GM12878 (cell line): ENCODE results near the gene RGSL1. TPM values are rescaled to one million over a fixed set of nuclear protein-coding genes. Genes with fewer than 3 reads are reported as not detected.

Experiments
- ATAC-seq: fragments of 200-7000 bp; cut with Tn5 transposase; 3 replicates; pipeline ENCODE4 v1.9.1; 2020; ENCODE audit warnings: mild to moderate bottlenecking, moderate library complexity
- BruUV-seq: library from RNA; stranded (reverse); fragments of 400-500 nt; replicated peaks from 2 replicates; lab custom pipeline; 2021; lab: Mats Ljungman, UMichigan
- CTCF ChIA-PET: fragments of 300-600 bp; sonication (Branson Sonifier 250); formaldehyde crosslinking; extraction: SDS; loops from one replicate; lab custom pipeline; 2021; ENCODE audit warnings: inconsistent platforms; lab: Yijun Ruan, JAX
- POLR2A ChIA-PET: fragments of 350-600 bp; formaldehyde crosslinking; extraction: SDS; loops from one replicate; lab custom pipeline; 2021; ENCODE audit warnings: inconsistent platforms; lab: Charles Lee
- RAD21 ChIA-PET: fragments of 300-600 bp; sonication (Branson Sonifier 250); formaldehyde crosslinking; loops from one replicate; lab custom pipeline; 2023; ENCODE audit warnings: antibody characterized with exemption; ENCODE audit not compliant: unreplicated experiment; lab: Charles Lee
- SMC1A ChIA-PET: fragments of 300-600 bp; sonication (Branson Sonifier 250); formaldehyde crosslinking; loops from one replicate; lab custom pipeline; 2023; ENCODE audit not compliant: unreplicated experiment, uncharacterized antibody; lab: Charles Lee
- DNase-seq: peaks from one replicate; pipeline ENCODE4 v3.0.0-alpha.2; 2011; ENCODE audit warnings: low read depth, low spot score
- FAIRE-seq: peaks from 3 replicates; lab custom pipeline; 2011; peaks lifted over from hg19 to GRCh38; lab: Jason Lieb, UNC
- H2AFZ ChIP-seq: 2 replicates; pipeline ENCODE4 v1.6.0; 2011; ENCODE audit warnings: low read depth, low read length, control low read depth; ENCODE audit not compliant: control insufficient read depth
- H3K27ac ChIP-seq: 2 replicates; pipeline ENCODE4 v1.5.1; 2011; ENCODE audit warnings: control low read depth; ENCODE audit not compliant: control insufficient read depth, insufficient read depth
- H3K27me3 ChIP-seq, 2 experiments: replicated peaks in 1 of 2; 2 replicates each; pipeline versions ENCODE4 v1.6.0 to v1.6.1; 2011; ENCODE audit warnings: low read length in 1 of 2; ENCODE audit not compliant: control insufficient read depth in 2 of 2, insufficient read depth in 2 of 2
- H3K36me3 ChIP-seq, 2 experiments: 2 replicates each; pipeline ENCODE4 v1.5.1; 2011; ENCODE audit warnings: low read length in 1 of 2; ENCODE audit not compliant: control insufficient read depth in 2 of 2, insufficient read depth in 2 of 2
- H3K4me1 ChIP-seq: 2 replicates; pipeline ENCODE4 v1.6.1; 2011; ENCODE audit warnings: mild to moderate bottlenecking, low read length, moderate library complexity, mixed read lengths; ENCODE audit not compliant: control insufficient read depth, insufficient read depth
- H3K4me2 ChIP-seq: 2 replicates; pipeline ENCODE4 v1.6.0; 2011; ENCODE audit warnings: control low read depth; ENCODE audit not compliant: control insufficient read depth, insufficient read depth
- H3K4me3 ChIP-seq: fragments of 200-600 bp; sonication (generic); 2 replicates; pipeline ENCODE4 v1.5.1; 2016
- H3K79me2 ChIP-seq: 2 replicates; pipeline ENCODE4 v1.6.0; 2011; ENCODE audit warnings: low read length; ENCODE audit not compliant: control insufficient read depth, insufficient read depth
- H3K9ac ChIP-seq: 2 replicates; pipeline ENCODE4 v1.8.0; 2011; ENCODE audit warnings: low read length, control low read depth, mixed read lengths; ENCODE audit not compliant: control insufficient read depth, insufficient read depth
- H3K9me3 ChIP-seq: replicated peaks from 3 replicates; pipeline ENCODE4 v1.5.1; 2011; ENCODE audit warnings: mild to moderate bottlenecking, low read length; ENCODE audit not compliant: control insufficient read depth, insufficient read depth
- H4K20me1 ChIP-seq: 2 replicates; pipeline ENCODE4 v1.6.0; 2011; ENCODE audit not compliant: control insufficient read depth, insufficient read depth
- ESRRA ChIP-seq: IDR thresholded peaks from 2 replicates; pipeline ENCODE4 v1.6.1; 2012; ENCODE audit warnings: mild to moderate bottlenecking, low read length, improper control_type of control experiment
- FOXM1 ChIP-seq: IDR thresholded peaks from 2 replicates; pipeline ENCODE4 v1.6.1; 2012; ENCODE audit warnings: low read depth, mild to moderate bottlenecking, inconsistent platforms, low read length, moderate library complexity
- MXI1 ChIP-seq: fragments of 150-350 bp; IDR thresholded peaks from 2 replicates; pipeline ENCODE4 v1.6.1; 2011; ENCODE audit warnings: low read depth, mild to moderate bottlenecking, inconsistent platforms, low read length, improper control_type of control experiment
- POLR2A ChIP-seq: IDR thresholded peaks from 2 replicates; pipeline ENCODE4 v1.6.1; 2011; ENCODE audit warnings: low read depth, mild to moderate bottlenecking, low read length
- SREBF2 ChIP-seq: IDR thresholded peaks from 2 replicates; pipeline ENCODE4 v1.6.1; 2012; ENCODE audit warnings: mild to moderate bottlenecking, low read length
- ZNF207 ChIP-seq: fragments of 450-650 bp; IDR thresholded peaks from 2 replicates; pipeline ENCODE4 v1.6.1; 2014; ENCODE audit warnings: antibody characterized with exemption, mild to moderate bottlenecking, borderline replicate concordance
- WGBS: methylation state at CpG from one replicate; pipeline ENCODE4 v1.1.6; 2016; ENCODE audit warnings: low lambda C conversion rate; ENCODE audit not compliant: insufficient replicate concordance, insufficient coverage; ENCODE audit errors: missing lambda C conversion rate; 5-methylcytosine and 5-hydroxymethylcytosine counted together
- in situ Hi-C: fragments of 300-500 bp; cut with MboI; formaldehyde crosslinking; loops from 9 replicates; pipeline ENCODE4 v1.14.3; 2018; ENCODE audit warnings: mixed read lengths
- intact Hi-C: fragments of 100-400 bp; cut with micrococcal nuclease; formaldehyde crosslinking; loops from one replicate; pipeline ENCODE4 v1.14.2; 2022; ENCODE audit not compliant: unreplicated experiment
- polyA plus RNA-seq, 11 experiments: library from polyadenylated mRNA; depleted of rRNA in 4 of 11; unstranded in 6 of 11; stranded (reverse) in 5 of 11; fragments of >200 nt; fragmentation: Nextera tagmentation in 4 of 11; fragmentation: Illumina TruSeq in 1 of 11; extraction: Ambion mirVana in 4 of 11; extraction: Trizol in 1 of 11; gene quantifications; 1 replicate in 1 of 11; 2 replicates in 10 of 11; pipeline versions ENCODE4 v1.2.1 to v1.2.3, GENCODE V29; 2011 to 2016; ENCODE audit warnings: inconsistent platforms in 2 of 11, missing spikeins in 2 of 11, low read depth in 1 of 11
- total RNA-seq, 4 experiments: library from RNA; depleted of rRNA in 3 of 4; stranded (reverse); fragments of >200 nt in 3 of 4; fragmentation: Illumina TruSeq in 1 of 4; extraction: Trizol in 1 of 4; gene quantifications; 2 replicates each; pipeline versions ENCODE4 v1.2.1 to v1.2.3, GENCODE V29; 2013 to 2021

Gene RGSL1
- total and polyA plus RNA-seq, 10 of the 15 experiments (the other 5 are each of a cell fraction or from before 2014, with no cell fraction given) = 0.05 to 0.28 (median 0.27) TPM; not detected in 5

DNA sequence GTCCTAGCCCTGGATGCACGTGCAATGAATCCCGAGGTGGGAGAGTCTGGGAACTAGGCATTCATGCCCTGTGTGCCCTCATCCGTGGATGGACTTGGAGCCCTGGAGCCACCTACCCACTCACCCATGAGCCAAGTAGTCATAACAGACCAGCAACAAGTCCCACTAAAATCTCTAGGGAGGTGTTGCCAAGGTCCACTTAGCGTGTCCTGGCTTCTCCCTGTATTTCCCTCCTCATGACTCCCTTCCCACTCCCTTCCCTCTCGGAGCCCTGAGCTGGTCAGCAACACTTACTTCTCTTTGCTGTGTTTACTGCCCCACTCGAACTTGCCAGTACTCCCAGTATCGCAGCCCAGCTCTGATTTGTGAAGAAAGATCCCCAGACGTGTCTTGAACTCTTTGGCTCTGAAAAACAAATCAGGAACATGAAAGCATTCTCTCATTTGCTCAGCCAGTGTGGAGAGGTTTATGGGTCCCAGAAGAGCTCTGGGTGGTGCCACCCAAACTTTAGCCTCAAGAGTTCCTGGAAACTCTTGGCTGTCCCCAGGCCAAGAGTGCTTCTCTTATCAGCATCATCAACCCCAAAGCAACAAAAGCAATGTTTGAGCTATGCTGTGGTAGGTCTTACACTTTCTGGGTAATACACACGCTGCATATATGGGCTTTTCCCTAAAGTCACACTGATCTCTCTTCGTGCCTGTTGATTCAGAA is 153.1 kb downstream of the RGSL1 start (continued):
- TF ChIP-seq SREBF2 = no peak
- peak; percentile 35; the same call in 1 of the 2 replicates for TF ChIP-seq POLR2A
- no peak for TF ChIP-seq ZNF207

DNA sequence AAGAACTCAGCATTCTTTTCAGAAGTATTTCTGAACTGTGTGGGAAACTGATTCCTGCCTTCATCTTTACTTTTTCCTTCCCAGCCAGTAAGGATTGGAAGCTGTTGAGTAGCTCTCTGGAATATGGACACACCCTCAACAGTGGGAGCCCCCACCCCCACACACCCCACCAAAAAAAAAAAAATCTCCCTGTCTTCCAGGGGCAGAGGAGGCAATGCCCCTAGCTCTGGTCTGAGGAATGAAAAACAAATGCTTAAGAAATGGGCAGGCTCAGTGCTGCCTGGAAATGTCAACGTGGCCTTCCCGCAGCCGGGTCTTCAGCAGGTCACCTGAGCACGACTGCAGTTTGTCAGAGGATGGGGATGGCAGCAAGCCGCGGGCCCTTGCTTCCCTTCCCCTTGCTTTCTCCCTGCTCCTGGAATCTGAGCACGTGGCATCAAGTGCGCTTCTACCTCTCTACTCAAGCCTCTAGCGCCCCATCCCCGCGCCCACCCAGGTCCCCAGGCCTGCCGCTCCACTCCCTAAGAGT is 153.8 kb downstream of the RGSL1 start:
- intact Hi-C loops (loop anchor here (1.0 to 5.0 kb wide), 4 partner anchors 13 to 234 kb away; partner anchors contain the start of gene DHX9), in situ Hi-C loops (no loop called here)
- peaks cover 37% of the 10 kb centered on the region for H3K79me2 ChIP-seq
- H3K27me3 ChIP-seq = no peaks in the 10 kb centered on the region
- no peaks in the 10 kb centered on the region for H3K9me3 ChIP-seq
- peak overlapping the region; percentile 78 for H3K4me2 ChIP-seq
- 1% methylated on average over 12 of the region's 12 CpGs for WGBS
- ChIA-PET POLR2A (interaction anchor here (0.6 to 3.5 kb wide), 16 partner anchors 9 to 185 kb away, joined by 3 to 24 read pairs (median 7); no protein-coding TSS in a partner anchor), RAD21 (interaction anchor here (0.7 to 23.0 kb wide), 17 partner anchors 10 to 181 kb away, joined by 3 to 946 read pairs (median 8); no protein-coding TSS in a partner anchor), SMC1A (interaction anchor here (0.7 to 28.0 kb wide), 19 partner anchors 9 to 226 kb away, joined by 3 to 1145 read pairs (median 5); partner anchors contain the start of genes NPL and RNASEL), CTCF (interaction anchor here (0.7 to 37.4 kb wide), 16 partner anchors 9 to 273 kb away, joined by 3 to 1888 read pairs (median 5); partner anchors contain the start of gene NPL)
- FAIRE-seq (no peak), DNase-seq (no peak), ATAC-seq (peak; percentile 21)
- BruUV-seq = no TSS peak
- H3K27ac ChIP-seq = peak overlapping the region; percentile 54
- H3K9ac ChIP-seq = peak overlapping the region; percentile 64
- peak overlapping the region; percentile 85 for H3K4me3 ChIP-seq
- peak overlapping the region; percentile 37 for H2AFZ ChIP-seq
- H3K4me1 ChIP-seq = peaks cover 17% of the 10 kb centered on the region
- H3K36me3 ChIP-seq = peaks cover 11 to 24% of the 10 kb centered on the region in 2 experiments; a peak in 3 of 4 replicates
- TF ChIP-seq ESRRA (no peak), FOXM1 (0 out of 2 replicates have a peak, but pooled peaks have one; percentile 16), MXI1 (0 out of 2 replicates have a peak, but pooled peaks have one; percentile 27)
- H4K20me1 ChIP-seq = no peaks in the 10 kb centered on the region; the same call in 1 of the 2 replicates
